Subcutaneous adipose tissue (tissue), 4 donors: ENCODE data around the gene CABYR. TPM values are rescaled to one million over a fixed set of nuclear protein-coding genes. Genes with fewer than 3 reads are reported as not detected.

Experiments used
- CTCF ChIP-seq: fragments of 450-650 bp; IDR thresholded peaks from one replicate; pipeline ENCODE4 v1.5.1; 2016; ENCODE audit warnings: low read depth, mild to moderate bottlenecking, control low read depth, antibody characterized with exemption, moderate library complexity
- total RNA-seq, 4 donors: library from RNA; depleted of rRNA; stranded (reverse); fragments of >200 nt; gene quantifications; one replicate each; pipeline ENCODE4 v1.1.0, GENCODE V29; 2016

Gene CABYR
- total RNA-seq, 4 donors from 2014 or later: 0.22 to 2.2 (median 0.33) TPM; not detected in 1

- no peak for TF ChIP-seq CTCF
These were observed 23.2 kb upstream of the CABYR start for GRCh38 chr18:24115628-24116027.

GRCh38 chr18:24118750-24119577 lies 19.9 kb upstream of the CABYR start:
- TF ChIP-seq CTCF: no peak

GRCh38 chr18:24120676-24121075 lies 18.2 kb upstream of the CABYR start:
- no peak for TF ChIP-seq CTCF

GRCh38 chr18:24121625-24122024 lies 17.2 kb upstream of the CABYR start:
- no peak for TF ChIP-seq CTCF

GRCh38 chr18:24126155-24126961 lies 12.5 kb upstream of the CABYR start:
- TF ChIP-seq CTCF: no peak

- TF ChIP-seq CTCF: no peak
These were observed 11.1 kb upstream of the CABYR start for GRCh38 chr18:24127735-24128134.

GRCh38 chr18:24128700-24129099 lies 10.2 kb upstream of the CABYR start:
- TF ChIP-seq CTCF: no peak
